HepG2 (cell line): Measurements from ENCODE around the gene VWCE. TPM values are rescaled to one million over a fixed set of nuclear protein-coding genes. Genes with fewer than 3 reads are reported as not detected.

ENCODE experiments used
- CREBL2 ChIP-seq: sonication (generic); formaldehyde crosslinking; IDR thresholded peaks from 2 replicates; pipeline ENCODE4 v1.8.1; 2023; ENCODE audit warnings: missing genetic modification reagents, mild to moderate bottlenecking, borderline replicate concordance
- DNMT1 ChIP-seq: sonication (generic); formaldehyde crosslinking; IDR thresholded peaks from 2 replicates; pipeline ENCODE4 v1.5.1; 2020; ENCODE audit warnings: mild to moderate bottlenecking, missing genetic modification reagents
- FOXO1 ChIP-seq: sonication (generic); formaldehyde crosslinking; IDR thresholded peaks from 2 replicates; pipeline ENCODE4 v1.4.0; 2020; ENCODE audit warnings: missing genetic modification reagents
- FOXO4 ChIP-seq: sonication (generic); formaldehyde crosslinking; conservative IDR thresholded peaks from 2 replicates; pipeline ENCODE4 v1.8.1; 2023; ENCODE audit warnings: missing genetic modification reagents
- FOXP1 ChIP-seq, 2 experiments: fragments of 450-650 bp in 1 of 2; IDR thresholded peaks; 2 replicates each; pipeline ENCODE4 v1.6.1; 2017 to 2018; ENCODE audit warnings: antibody characterized with exemption in 1 of 2
- GPBP1L1 ChIP-seq: sonication (generic); formaldehyde crosslinking; IDR thresholded peaks from 2 replicates; pipeline ENCODE4 v1.5.0; 2020; ENCODE audit warnings: mild to moderate bottlenecking, missing genetic modification reagents
- NONO ChIP-seq, 2 experiments: fragments of 450-650 bp in 1 of 2; sonication (generic) in 1 of 2; formaldehyde crosslinking in 1 of 2; IDR thresholded peaks in 1 of 2; conservative IDR thresholded peaks in 1 of 2; 2 replicates each; pipeline versions ENCODE4 v1.6.1 to v1.8.0; 2017 to 2022; ENCODE audit warnings: mild to moderate bottlenecking in 1 of 2, missing genetic modification reagents in 1 of 2, moderate library complexity in 1 of 2
- POLR2G ChIP-seq: fragments of 200-400 bp; formaldehyde crosslinking; IDR thresholded peaks from 2 replicates; pipeline ENCODE4 v1.6.1; 2018; ENCODE audit warnings: mild to moderate bottlenecking, low read depth, low read length, moderate library complexity
- RARG ChIP-seq: sonication (generic); formaldehyde crosslinking; IDR thresholded peaks from 2 replicates; pipeline ENCODE4 v1.4.0; 2020; ENCODE audit warnings: low read depth, mild to moderate bottlenecking, missing genetic modification reagents
- SMYD3 ChIP-seq: sonication (generic); formaldehyde crosslinking; IDR thresholded peaks from 2 replicates; pipeline ENCODE4 v1.8.1; 2023; ENCODE audit warnings: mild to moderate bottlenecking, missing genetic modification reagents
- XBP1 ChIP-seq: sonication (generic); formaldehyde crosslinking; IDR thresholded peaks from 2 replicates; pipeline ENCODE4 v1.5.0; 2020; ENCODE audit warnings: missing genetic modification reagents
- ZBTB10 ChIP-seq: sonication (generic); formaldehyde crosslinking; IDR thresholded peaks from 2 replicates; pipeline ENCODE4 v1.4.0; 2020; ENCODE audit warnings: missing genetic modification reagents, borderline replicate concordance
- ZNF101 ChIP-seq: sonication (generic); formaldehyde crosslinking; IDR thresholded peaks from 2 replicates; pipeline ENCODE4 v1.4.0; 2020; ENCODE audit warnings: mild to moderate bottlenecking, low read depth, missing genetic modification reagents, borderline replicate concordance
- ZNF225 ChIP-seq: sonication (generic); formaldehyde crosslinking; IDR thresholded peaks from 2 replicates; pipeline ENCODE4 v1.4.0; 2020; ENCODE audit warnings: mild to moderate bottlenecking, missing genetic modification reagents
- ZNF280B ChIP-seq: sonication (generic); formaldehyde crosslinking; IDR thresholded peaks from 2 replicates; pipeline ENCODE4 v1.5.0; 2020; ENCODE audit warnings: missing genetic modification reagents, mild to moderate bottlenecking, borderline replicate concordance
- polyA plus RNA-seq, 8 experiments: library from polyadenylated mRNA; depleted of rRNA in 3 of 8; stranded (reverse) in 7 of 8; unstranded in 1 of 8; fragments of >200 nt; fragmentation: Illumina TruSeq in 4 of 8; extraction: Trizol in 4 of 8; gene quantifications; 2 replicates each; pipeline versions ENCODE4 v1.2.1 to v1.2.3, GENCODE V29; 2011 to 2016; ENCODE audit warnings: low read depth in 4 of 8, missing spikeins in 1 of 8, mixed read lengths in 1 of 8; ENCODE audit not compliant: insufficient read depth in 1 of 8
- total RNA-seq, 5 experiments: library from RNA; depleted of rRNA; stranded (reverse); fragments of >200 nt; fragmentation: Illumina TruSeq; extraction: Trizol; gene quantifications; 2 replicates each; pipeline ENCODE4 v1.2.3, GENCODE V29; 2016; ENCODE audit warnings: low read depth in 1 of 5
- TF ChIP-seq, protein P1 (sequence below): sonication (generic); formaldehyde crosslinking; IDR thresholded peaks from 2 replicates; pipeline ENCODE4 v1.4.0; 2020; ENCODE audit warnings: missing genetic modification reagents, mild to moderate bottlenecking, borderline replicate concordance

VWCE gene
- total and polyA plus RNA-seq, 2 of the 13 experiments (the other 11 are each of a cell fraction or from before 2014, with no cell fraction given) = 27.6 to 58.3 TPM

DNA sequence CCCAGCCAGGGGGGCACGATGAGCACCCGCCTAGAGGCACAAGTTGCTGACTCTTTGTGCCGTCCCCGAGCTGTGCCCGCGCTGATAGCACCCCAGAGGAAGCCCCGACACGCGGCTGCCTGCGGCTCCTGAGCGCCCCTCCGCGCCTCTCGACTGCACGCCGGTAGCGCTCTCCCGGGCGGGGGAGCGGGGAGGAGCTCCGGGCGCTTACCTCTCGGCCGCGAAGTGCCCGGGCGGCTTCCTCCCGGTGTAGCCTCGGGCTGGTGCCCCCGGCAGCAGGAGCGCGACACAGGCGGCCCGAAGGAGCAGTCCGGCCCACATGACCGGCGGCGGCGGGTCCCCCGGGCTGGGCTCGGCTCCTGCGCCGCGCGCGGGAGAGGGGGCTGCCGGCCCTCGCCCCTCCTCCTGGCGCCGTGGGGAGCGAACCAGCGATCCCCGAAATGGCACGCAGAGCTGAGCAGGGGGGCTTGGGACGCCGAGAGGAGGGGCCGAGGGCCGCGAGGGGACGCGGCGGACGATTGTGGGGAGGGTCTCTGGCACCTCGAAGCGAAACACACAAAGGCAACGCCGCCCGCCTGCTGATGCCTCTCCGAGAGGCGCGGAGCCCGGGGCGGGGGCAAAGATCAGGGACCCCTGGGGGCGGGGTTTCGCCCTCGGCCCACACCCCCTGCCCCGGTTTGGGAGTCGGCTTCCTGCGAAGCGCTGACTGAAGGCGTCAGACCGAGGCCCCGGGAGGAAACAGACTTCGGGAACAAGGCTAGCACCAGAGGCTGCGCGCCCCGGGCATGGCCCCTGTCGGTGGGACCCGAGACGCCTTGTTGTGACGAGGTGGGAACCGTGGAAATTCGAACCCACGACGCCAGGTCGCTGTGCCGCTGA is at the start of gene VWCE (continued):
- TF ChIP-seq POLR2G (peak; percentile 89), NONO (IDR thresholded peaks at IDR 0.05) (no peak), NONO (CRISPR knock-in tag; conservative IDR thresholded peaks at IDR 0.05) (peak; percentile 78; the same call in 1 of the 2 replicates), GPBP1L1 (no peak), RARG (no peak), ZNF280B (CRISPR knock-in tag) (peak; percentile 75; the same call in 1 of the 2 replicates), ZNF101 (CRISPR knock-in tag) (no peak), SMYD3 (CRISPR knock-in tag) (no peak; the same call in 1 of the 2 replicates), CREBL2 (no peak; the same call in 1 of the 2 replicates), DNMT1 (CRISPR knock-in tag) (no peak), FOXO4 (CRISPR knock-in tag) (0 out of 2 replicates have a peak, but pooled peaks have one; percentile 65), FOXO1 (CRISPR knock-in tag) (no peak; the same call in 1 of the 2 replicates), ZBTB10 (CRISPR knock-in tag) (peak; percentile 2; the same call in 1 of the 2 replicates), FOXP1 (IDR thresholded peaks at IDR 0.05) (no peak), FOXP1 (CRISPR knock-in tag; IDR thresholded peaks at IDR 0.05) (no peak), XBP1 (CRISPR knock-in tag) (no peak; the same call in 1 of the 2 replicates), ZNF225 (CRISPR knock-in tag) (peak; percentile 13; the same call in 1 of the 2 replicates)
- TF ChIP-seq, protein P1, sequence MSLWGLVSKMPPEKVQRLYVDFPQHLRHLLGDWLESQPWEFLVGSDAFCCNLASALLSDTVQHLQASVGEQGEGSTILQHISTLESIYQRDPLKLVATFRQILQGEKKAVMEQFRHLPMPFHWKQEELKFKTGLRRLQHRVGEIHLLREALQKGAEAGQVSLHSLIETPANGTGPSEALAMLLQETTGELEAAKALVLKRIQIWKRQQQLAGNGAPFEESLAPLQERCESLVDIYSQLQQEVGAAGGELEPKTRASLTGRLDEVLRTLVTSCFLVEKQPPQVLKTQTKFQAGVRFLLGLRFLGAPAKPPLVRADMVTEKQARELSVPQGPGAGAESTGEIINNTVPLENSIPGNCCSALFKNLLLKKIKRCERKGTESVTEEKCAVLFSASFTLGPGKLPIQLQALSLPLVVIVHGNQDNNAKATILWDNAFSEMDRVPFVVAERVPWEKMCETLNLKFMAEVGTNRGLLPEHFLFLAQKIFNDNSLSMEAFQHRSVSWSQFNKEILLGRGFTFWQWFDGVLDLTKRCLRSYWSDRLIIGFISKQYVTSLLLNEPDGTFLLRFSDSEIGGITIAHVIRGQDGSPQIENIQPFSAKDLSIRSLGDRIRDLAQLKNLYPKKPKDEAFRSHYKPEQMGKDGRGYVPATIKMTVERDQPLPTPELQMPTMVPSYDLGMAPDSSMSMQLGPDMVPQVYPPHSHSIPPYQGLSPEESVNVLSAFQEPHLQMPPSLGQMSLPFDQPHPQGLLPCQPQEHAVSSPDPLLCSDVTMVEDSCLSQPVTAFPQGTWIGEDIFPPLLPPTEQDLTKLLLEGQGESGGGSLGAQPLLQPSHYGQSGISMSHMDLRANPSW (CRISPR knock-in tag) = peak; percentile 70; the same call in 1 of the 2 replicates
